GM12872 (cell line): ENCODE data around the gene OBSCN.

Experiments
- TF ChIP-seq, protein P1 (sequence below): IDR thresholded peaks from 3 replicates; pipeline ENCODE4 v1.5.1; 2011; ENCODE audit warnings: low read depth, mild to moderate bottlenecking, low read length, moderate library complexity; ENCODE audit not compliant: insufficient read depth

Gene OBSCN

DNA sequence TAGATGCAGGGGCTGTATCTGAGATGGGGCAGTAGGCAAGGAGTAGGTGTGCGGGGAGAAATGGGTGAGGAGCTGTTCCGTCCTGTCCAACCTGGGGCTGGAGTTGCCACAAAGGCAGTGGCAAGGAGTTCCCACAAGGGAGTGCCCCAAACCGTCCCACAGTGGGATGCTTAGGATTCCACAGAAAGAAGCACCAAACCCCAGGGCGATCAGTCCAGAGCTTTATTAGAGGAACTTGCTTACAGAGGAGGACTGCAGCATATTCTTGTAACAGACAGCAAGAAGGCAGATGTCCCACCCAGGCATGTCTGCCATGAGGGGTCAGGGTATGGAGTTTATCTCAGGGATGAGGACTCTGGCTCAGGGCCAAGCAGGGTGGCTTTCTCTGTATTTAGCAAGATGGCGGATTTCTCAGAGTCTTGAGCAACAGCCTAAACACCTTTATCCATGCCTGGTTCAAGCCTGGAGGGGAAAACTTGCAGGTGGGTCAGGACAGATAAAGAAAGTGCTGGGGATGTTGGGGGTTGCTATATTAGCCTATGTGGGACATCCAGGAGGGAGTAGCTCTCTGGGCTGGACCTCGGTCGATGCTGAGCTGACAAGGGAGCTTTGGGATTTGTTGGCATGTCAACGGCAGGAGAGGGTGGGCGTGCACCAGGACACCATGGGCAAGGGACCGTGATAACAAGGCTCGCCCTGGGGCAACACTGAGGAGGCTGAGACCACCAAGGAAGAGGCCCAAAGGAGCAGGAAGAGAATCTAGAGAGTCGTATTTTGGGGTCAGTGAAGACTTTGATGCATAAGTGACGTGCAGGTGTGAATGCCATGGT lies 32.8 kb downstream of the OBSCN start:
- TF ChIP-seq, protein P1, sequence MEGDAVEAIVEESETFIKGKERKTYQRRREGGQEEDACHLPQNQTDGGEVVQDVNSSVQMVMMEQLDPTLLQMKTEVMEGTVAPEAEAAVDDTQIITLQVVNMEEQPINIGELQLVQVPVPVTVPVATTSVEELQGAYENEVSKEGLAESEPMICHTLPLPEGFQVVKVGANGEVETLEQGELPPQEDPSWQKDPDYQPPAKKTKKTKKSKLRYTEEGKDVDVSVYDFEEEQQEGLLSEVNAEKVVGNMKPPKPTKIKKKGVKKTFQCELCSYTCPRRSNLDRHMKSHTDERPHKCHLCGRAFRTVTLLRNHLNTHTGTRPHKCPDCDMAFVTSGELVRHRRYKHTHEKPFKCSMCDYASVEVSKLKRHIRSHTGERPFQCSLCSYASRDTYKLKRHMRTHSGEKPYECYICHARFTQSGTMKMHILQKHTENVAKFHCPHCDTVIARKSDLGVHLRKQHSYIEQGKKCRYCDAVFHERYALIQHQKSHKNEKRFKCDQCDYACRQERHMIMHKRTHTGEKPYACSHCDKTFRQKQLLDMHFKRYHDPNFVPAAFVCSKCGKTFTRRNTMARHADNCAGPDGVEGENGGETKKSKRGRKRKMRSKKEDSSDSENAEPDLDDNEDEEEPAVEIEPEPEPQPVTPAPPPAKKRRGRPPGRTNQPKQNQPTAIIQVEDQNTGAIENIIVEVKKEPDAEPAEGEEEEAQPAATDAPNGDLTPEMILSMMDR, result no peak

DNA sequence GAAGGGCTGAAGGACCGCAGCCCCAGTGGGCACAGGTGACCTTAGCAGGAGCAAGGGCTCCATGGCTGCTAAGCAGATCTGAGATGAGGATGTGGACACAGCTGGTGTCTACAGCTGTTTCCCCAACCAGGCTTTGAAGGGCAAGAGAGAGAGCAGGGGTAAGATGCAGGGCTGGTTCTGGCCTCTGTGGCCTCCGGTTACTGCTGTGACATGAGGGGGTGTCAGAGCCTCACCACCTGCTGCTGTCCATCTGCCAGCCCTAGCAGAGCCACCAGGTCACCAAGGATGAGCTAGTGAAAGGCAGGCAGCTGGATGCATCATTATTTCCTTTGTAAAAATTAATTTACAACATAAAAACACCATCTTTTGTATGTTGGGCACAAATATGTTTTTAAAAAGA lies 33.4 kb downstream of the OBSCN start:
- TF ChIP-seq, protein P1, result no peak

GRCh38 chr1:228242409-228242808 lies 34.6 kb downstream of the OBSCN start:
- TF ChIP-seq, protein P1, result no peak

GRCh38 chr1:228243093-228243492 lies 35.2 kb downstream of the OBSCN start:
- TF ChIP-seq, protein P1, result no peak

DNA sequence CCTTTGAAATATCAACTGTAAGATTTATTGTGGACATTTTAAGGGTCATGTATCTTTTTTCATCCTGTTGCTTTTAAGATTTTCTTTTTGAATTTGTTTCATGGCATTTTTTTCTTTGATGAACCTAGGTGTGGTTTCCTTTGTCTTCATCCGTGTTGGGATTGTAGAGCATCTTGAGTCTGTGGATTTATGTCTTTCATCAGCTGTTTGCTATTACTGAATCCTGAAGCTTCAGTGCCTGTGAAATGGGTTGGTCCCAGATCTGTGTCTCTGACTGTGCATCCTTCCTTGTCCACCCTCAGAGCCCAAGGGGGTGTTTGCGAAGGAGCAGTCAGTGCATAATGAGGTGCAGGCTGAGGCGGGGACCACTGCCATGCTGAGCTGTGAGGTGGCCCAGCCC lies 37.3 kb downstream of the OBSCN start:
- TF ChIP-seq, protein P1, result no peak

GRCh38 chr1:228246216-228246900 lies 38.5 kb downstream of the OBSCN start:
- TF ChIP-seq, protein P1, result no peak

DNA sequence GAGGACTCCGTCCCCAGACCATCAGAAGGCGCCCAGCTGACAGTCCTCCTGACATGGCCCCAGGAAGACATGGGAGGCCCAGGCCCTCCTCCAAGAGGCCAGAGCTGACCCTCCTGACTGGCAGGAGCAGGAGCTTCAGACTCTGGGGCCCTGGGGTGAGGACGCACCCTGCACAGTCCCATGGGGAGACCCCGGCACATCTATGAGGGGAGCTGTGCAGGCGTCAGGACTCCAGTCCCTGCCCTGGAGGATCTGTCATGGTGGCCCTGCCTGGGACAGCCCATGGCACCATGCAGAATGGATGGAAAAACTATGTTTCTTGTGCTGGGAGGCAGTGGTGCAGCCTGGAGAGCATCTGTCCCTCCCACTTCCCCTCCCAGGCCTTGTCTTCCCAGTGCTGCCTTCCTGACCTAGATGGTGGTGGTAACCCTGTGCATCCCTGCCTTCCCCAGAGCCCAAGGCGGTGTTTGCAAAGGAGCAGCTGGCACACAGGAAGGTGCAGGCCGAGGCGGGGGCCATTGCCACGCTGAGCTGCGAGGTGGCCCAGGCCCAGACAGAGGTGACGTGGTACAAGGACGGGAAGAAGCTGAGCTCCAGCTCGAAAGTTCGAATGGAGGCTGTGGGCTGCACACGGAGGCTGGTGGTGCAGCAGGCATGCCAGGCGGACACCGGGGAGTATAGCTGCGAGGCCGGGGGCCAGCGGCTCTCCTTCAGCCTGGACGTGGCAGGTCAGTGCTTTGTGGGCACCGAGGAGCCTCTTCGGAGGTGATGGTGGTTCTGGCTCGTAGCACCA lies 41.9 kb downstream of the OBSCN start:
- TF ChIP-seq, protein P1, result no peak
